GM21381 (cell line): ENCODE data around the gene TRERF1.
A peak's percentile ranks its signal among the peaks of the same experiment; 100 is the strongest.

Source experiments
- ATAC-seq: cut with Tn5 transposase; IDR thresholded peaks from one replicate; pipeline ENCODE4 v1.9.1; 2021; ENCODE audit warnings: mild to moderate bottlenecking, moderate library complexity; ENCODE audit not compliant: unreplicated experiment

TRERF1 gene

GRCh38 chr6:42263165-42263728 lies 188.5 kb downstream of the TRERF1 start:
- no peak for ATAC-seq

GRCh38 chr6:42260972-42261371 lies 190.8 kb downstream of the TRERF1 start:
- no peak for ATAC-seq

- no peak for ATAC-seq
These were observed 191.3 kb downstream of the TRERF1 start for GRCh38 chr6:42260396-42260888.

- no peak for ATAC-seq
These were observed 191.8 kb downstream of the TRERF1 start for GRCh38 chr6:42259841-42260395.

- ATAC-seq: no peak
These were observed 192.4 kb downstream of the TRERF1 start for GRCh38 chr6:42259286-42259685.

- ATAC-seq: no peak
These were observed 194.1 kb downstream of the TRERF1 start for GRCh38 chr6:42257614-42258013.

- ATAC-seq: no peak
These were observed 194.7 kb downstream of the TRERF1 start for GRCh38 chr6:42257063-42257462.

- no peak for ATAC-seq
These were observed 196.7 kb downstream of the TRERF1 start for GRCh38 chr6:42255050-42255449.

- ATAC-seq: no peak
These were observed 197.2 kb downstream of the TRERF1 start for GRCh38 chr6:42254505-42254904.

- no peak for ATAC-seq
These were observed 199.7 kb downstream of the TRERF1 start for GRCh38 chr6:42251911-42252637.

- no peak for ATAC-seq
These were observed 200.2 kb downstream of the TRERF1 start for GRCh38 chr6:42251500-42251899.

- no peak for ATAC-seq
These were observed 201.3 kb downstream of the TRERF1 start for GRCh38 chr6:42250274-42250931.

- ATAC-seq: no peak
These were observed 202.4 kb downstream of the TRERF1 start for GRCh38 chr6:42249279-42249678.

- no peak for ATAC-seq
These were observed 208.7 kb downstream of the TRERF1 start for GRCh38 chr6:42243046-42243445.

GRCh38 chr6:42241915-42242314 lies 209.8 kb downstream of the TRERF1 start:
- no peak for ATAC-seq

GRCh38 chr6:42239736-42240375 lies 211.9 kb downstream of the TRERF1 start:
- ATAC-seq: no peak

GRCh38 chr6:42239333-42239732 lies 212.4 kb downstream of the TRERF1 start:
- ATAC-seq: no peak

- no peak for ATAC-seq
These were observed 213.9 kb downstream of the TRERF1 start for GRCh38 chr6:42237857-42238256.

- ATAC-seq: peak; percentile 45
These were observed 214.8 kb downstream of the TRERF1 start for GRCh38 chr6:42236682-42237473.

- ATAC-seq: peak; percentile 11
These were observed 215.7 kb downstream of the TRERF1 start for GRCh38 chr6:42236030-42236429.
